MCF 10A (cell line): Measurements from ENCODE around the gene PRSS12. TPM values are rescaled to one million over a fixed set of nuclear protein-coding genes. Genes with fewer than 3 reads are reported as not detected.
"Not testable (repeated sequence)": the region's sequence is repeated elsewhere in the genome, so short reads cannot be mapped to it uniquely, and the experiment has no call there.

Experiments used
- BruUV-seq: library from RNA; stranded (reverse); fragments of 400-500 nt; replicated peaks from 2 replicates; lab custom pipeline; 2021; lab: Mats Ljungman, UMichigan
- CTCF ChIA-PET: fragments of 300-600 bp; sonication (Branson Sonifier 250); formaldehyde crosslinking; extraction: SDS; loops from one replicate; lab custom pipeline; 2021; ENCODE audit warnings: antibody characterized with exemption, inconsistent platforms; lab: Yijun Ruan, JAX
- POLR2A ChIA-PET: fragments of 300-600, 350-650 bp; sonication (Branson Sonifier 250); formaldehyde crosslinking; extraction: SDS; loops from one replicate; lab custom pipeline; 2020; ENCODE audit warnings: antibody characterized with exemption, inconsistent platforms; lab: Yijun Ruan, JAX
- DNase-seq: peaks from one replicate; pipeline ENCODE4 v3.0.0-alpha.2; 2018; ENCODE audit not compliant: unreplicated experiment
- H3K27ac Mint-ChIP-seq: one replicate; pipeline ENCODE4 v1.8.0; 2022; ENCODE audit warnings: mild to moderate bottlenecking, low read depth, mixed read lengths; ENCODE audit not compliant: unreplicated experiment
- H3K27me3 Mint-ChIP-seq: one replicate; pipeline ENCODE4 v1.8.0; 2022; ENCODE audit warnings: mixed read lengths; ENCODE audit not compliant: insufficient read depth, unreplicated experiment
- H3K36me3 Mint-ChIP-seq: one replicate; pipeline ENCODE4 v1.8.0; 2022; ENCODE audit warnings: mild to moderate bottlenecking, moderate library complexity, mixed read lengths; ENCODE audit not compliant: insufficient read depth, unreplicated experiment
- H3K4me1 Mint-ChIP-seq: one replicate; pipeline ENCODE4 v1.8.0; 2022; ENCODE audit warnings: mixed read lengths; ENCODE audit not compliant: insufficient read depth, unreplicated experiment
- H3K4me3 Mint-ChIP-seq: one replicate; pipeline ENCODE4 v1.8.0; 2022; ENCODE audit warnings: mild to moderate bottlenecking, moderate library complexity, mixed read lengths; ENCODE audit not compliant: unreplicated experiment
- H3K9me3 Mint-ChIP-seq: one replicate; pipeline ENCODE4 v1.8.0; 2022; ENCODE audit warnings: mixed read lengths; ENCODE audit not compliant: unreplicated experiment
- CTCF ChIP-seq: fragments of 200-600 bp; IDR thresholded peaks from one replicate; pipeline ENCODE4 v1.8.0; 2022; ENCODE audit warnings: antibody characterized with exemption, mild to moderate bottlenecking; ENCODE audit not compliant: unreplicated experiment
- intact Hi-C: fragments of 100-400 bp; cut with micrococcal nuclease; formaldehyde crosslinking; loops from 2 replicates; pipeline ENCODE4 v1.14.1; 2022
- total RNA-seq: library from RNA; stranded (reverse); gene quantifications from 2 replicates; pipeline ENCODE4 v1.2.3, GENCODE V29; 2022

PRSS12 gene
- total RNA-seq, 1 experiment from 2014 or later: 10.7 TPM

DNA sequence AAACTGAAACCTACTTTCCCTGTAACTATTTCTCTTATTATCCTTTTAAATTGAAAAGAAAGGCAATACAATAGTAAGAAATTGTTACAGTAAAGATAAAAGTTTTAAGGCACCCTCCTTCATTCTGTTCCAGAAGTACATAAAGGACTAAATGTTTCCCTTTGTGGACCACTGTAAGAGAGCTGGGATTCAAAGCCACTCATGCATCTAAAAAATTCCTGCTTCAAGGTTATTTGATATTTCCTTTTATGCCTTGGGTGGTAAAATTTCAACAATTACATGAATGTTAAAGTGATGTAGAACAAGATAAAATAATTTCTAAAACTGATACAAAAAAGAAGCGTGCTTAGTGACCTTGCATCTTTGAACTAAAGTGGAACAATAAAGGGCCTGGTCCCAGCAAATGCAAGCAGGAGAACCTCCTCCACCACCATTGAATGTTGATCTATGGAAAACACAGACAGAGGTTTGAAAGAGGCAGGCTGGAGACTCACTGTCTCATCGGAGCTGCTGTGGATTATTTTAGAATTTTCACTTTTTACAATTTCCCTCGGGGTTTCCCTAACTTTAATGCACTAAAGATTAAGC is 42.3 kb upstream of the PRSS12 start:
- Mint-ChIP-seq H3K4me3 (no peak overlapping the region), H3K4me1 (peaks cover 24% of the 10 kb centered on the region), H3K27me3 (no peaks in the 10 kb centered on the region), H3K9me3 (no peaks in the 10 kb centered on the region), H3K27ac (no peak overlapping the region), H3K36me3 (no peaks in the 10 kb centered on the region)
- POLR2A ChIA-PET: interaction anchor here (1.6 kb wide), 1 partner anchor 22 kb away, joined by 5 read pairs; no protein-coding TSS in a partner anchor
- TF ChIP-seq CTCF: no peak
- intact Hi-C loops: no loop called here
- DNase-seq: no peak
- no TSS peak for BruUV-seq
- CTCF ChIA-PET: interaction anchor here (0.6 to 3.3 kb wide), 2 partner anchors 42 to 406 kb away, joined by 3 to 11 read pairs; partner anchors contain the start of gene PRSS12

DNA sequence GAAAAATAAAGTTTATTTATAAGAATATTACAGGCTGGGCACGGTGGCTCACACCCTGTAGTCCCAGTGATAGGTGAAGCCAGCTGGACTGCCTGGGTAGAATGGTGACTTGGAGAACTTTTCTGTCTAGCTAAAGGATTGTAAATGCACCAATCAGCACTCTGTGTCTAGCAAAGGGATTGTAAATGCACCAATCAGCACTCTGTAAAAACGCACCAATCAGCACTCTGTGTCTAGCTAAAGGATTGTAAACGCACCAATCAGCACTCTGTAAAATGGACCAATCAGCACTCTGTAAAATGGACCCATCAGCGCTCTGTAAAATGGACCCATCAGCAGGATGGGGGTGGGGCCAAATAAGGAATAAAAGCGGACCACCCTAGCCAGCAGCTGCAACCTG is 39.7 kb upstream of the PRSS12 start:
- BruUV-seq, intact Hi-C loops, H3K27ac Mint-ChIP-seq, H3K9me3 Mint-ChIP-seq, H3K4me3 Mint-ChIP-seq, DNase-seq, H3K36me3 Mint-ChIP-seq, H3K27me3 Mint-ChIP-seq, H3K4me1 Mint-ChIP-seq: not testable (repeated sequence)
- ChIA-PET CTCF (interaction anchor here (0.6 to 1.4 kb wide), 4 partner anchors 9 to 122 kb away, joined by 3 to 5 read pairs (median 3); no protein-coding TSS in a partner anchor), POLR2A (interaction anchor here (1.0 to 1.4 kb wide), 3 partner anchors 38 to 111 kb away, joined by 3 to 5 read pairs (median 4); partner anchors contain the start of gene PRSS12)

- BruUV-seq: no TSS peak
- ChIA-PET POLR2A (no interaction called here), CTCF (no interaction called here)
- TF ChIP-seq CTCF: no peak
- H3K4me1 Mint-ChIP-seq: no peaks in the 10 kb centered on the region
- DNase-seq: no peak
- intact Hi-C loops: no loop called here
- no peak overlapping the region for H3K27ac Mint-ChIP-seq
- H3K27me3 Mint-ChIP-seq: no peaks in the 10 kb centered on the region
- no peak overlapping the region for H3K4me3 Mint-ChIP-seq
- H3K9me3 Mint-ChIP-seq: peaks cover 14% of the 10 kb centered on the region
- H3K36me3 Mint-ChIP-seq: no peaks in the 10 kb centered on the region
Measured at GRCh38 chr4:118390121-118390520, 37.3 kb upstream of the PRSS12 start.

DNA sequence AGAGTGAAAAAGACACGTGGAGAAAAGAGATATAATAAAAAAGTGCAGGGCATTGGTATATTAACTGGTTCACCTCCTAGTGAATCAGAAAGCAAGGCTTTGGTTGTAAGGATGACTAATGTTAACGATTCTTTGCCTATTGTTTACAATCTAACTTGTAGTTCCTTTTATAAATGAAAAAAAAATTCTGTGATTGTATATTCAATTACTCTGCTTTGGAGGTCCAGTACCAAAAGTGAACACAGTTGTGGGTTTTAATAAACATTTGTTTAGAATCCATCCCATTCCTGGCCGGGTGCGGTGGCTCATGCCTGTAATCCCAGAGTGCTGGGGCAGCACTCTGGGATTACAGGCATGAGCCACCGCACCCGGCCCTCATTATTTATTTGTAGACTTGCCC is 36.9 kb upstream of the PRSS12 start:
- no peak overlapping the region for H3K4me3 Mint-ChIP-seq
- intact Hi-C loops: no loop called here
- no peak overlapping the region for H3K27ac Mint-ChIP-seq
- ChIA-PET POLR2A (no interaction called here), CTCF (no interaction called here)
- H3K9me3 Mint-ChIP-seq: peaks cover 14% of the 10 kb centered on the region
- no TSS peak for BruUV-seq
- no peaks in the 10 kb centered on the region for H3K27me3 Mint-ChIP-seq
- no peaks in the 10 kb centered on the region for H3K36me3 Mint-ChIP-seq
- H3K4me1 Mint-ChIP-seq: no peaks in the 10 kb centered on the region
- no peak for TF ChIP-seq CTCF
- no peak for DNase-seq
